IMR-90 (cell line): Measurements from ENCODE around the gene TMPRSS2. TPM values are rescaled to one million over a fixed set of nuclear protein-coding genes. Genes with fewer than 3 reads are reported as not detected.
A peak's percentile ranks its signal among the peaks of the same experiment; 100 is the strongest.

ENCODE experiments used
- ATAC-seq: fragments of 200-7000 bp; cut with Tn5 transposase; 2 replicates; pipeline ENCODE4 v1.9.1; 2020; ENCODE audit warnings: low read depth, mild to moderate bottlenecking, moderate library complexity
- BruUV-seq: library from RNA; stranded (reverse); fragments of 400-500 nt; replicated peaks from 2 replicates; lab custom pipeline; 2021; lab: Mats Ljungman, UMichigan
- CTCF ChIA-PET: fragments of 300-600 bp; formaldehyde crosslinking; extraction: SDS; loops from one replicate; lab custom pipeline; 2021; ENCODE audit warnings: antibody characterized with exemption; lab: Yijun Ruan, JAX
- POLR2A ChIA-PET: fragments of 300-600 bp; sonication (Branson Sonifier 250); formaldehyde crosslinking; loops from one replicate; lab custom pipeline; 2022; ENCODE audit warnings: antibody characterized with exemption; ENCODE audit not compliant: unreplicated experiment; lab: Charles Lee
- DNase-seq: peaks from one replicate; pipeline ENCODE4 v3.0.0; 2013
- H2AFZ ChIP-seq: replicated peaks from 2 replicates; pipeline ENCODE3; 2013; ENCODE audit warnings: low read length, mild to moderate bottlenecking; ENCODE audit not compliant: poor library complexity
- H2AK5ac ChIP-seq: 2 replicates; pipeline ENCODE4 v1.6.1; 2013; ENCODE audit warnings: low read depth, low read length, inconsistent platforms
- H2AK9ac ChIP-seq: replicated peaks from 2 replicates; pipeline ENCODE3; 2013; ENCODE audit warnings: mild to moderate bottlenecking, low read depth, low read length, moderate library complexity; ENCODE audit not compliant: poor library complexity
- H2BK120ac ChIP-seq: 2 replicates; pipeline ENCODE4 v1.6.1; 2013; ENCODE audit warnings: low read depth, low read length, inconsistent platforms
- H2BK15ac ChIP-seq: 3 replicates; pipeline ENCODE4 v1.6.1; 2013; ENCODE audit warnings: low read depth, low read length, inconsistent platforms
- H2BK20ac ChIP-seq: 2 replicates; pipeline ENCODE4 v1.6.1; 2013; ENCODE audit warnings: low read depth, mild to moderate bottlenecking, inconsistent platforms, low read length, moderate library complexity
- H2BK5ac ChIP-seq: 2 replicates; pipeline ENCODE4 v1.6.1; 2013; ENCODE audit warnings: mild to moderate bottlenecking, low read depth, low read length, inconsistent platforms; ENCODE audit not compliant: poor library complexity, severe bottlenecking
- H3K14ac ChIP-seq: replicated peaks from 2 replicates; pipeline ENCODE4 v1.6.1; 2013; ENCODE audit warnings: low read depth, low read length, inconsistent platforms
- H3K18ac ChIP-seq: 2 replicates; pipeline ENCODE4 v1.6.1; 2013; ENCODE audit warnings: low read depth, low read length, control low read depth
- H3K23ac ChIP-seq: 2 replicates; pipeline ENCODE4 v1.6.1; 2013; ENCODE audit warnings: low read depth, low read length, inconsistent platforms
- H3K27ac ChIP-seq: 2 replicates; pipeline ENCODE4 v1.5.1; 2013; ENCODE audit warnings: mild to moderate bottlenecking, control low read depth, low read length; ENCODE audit not compliant: insufficient read depth
- H3K27me3 ChIP-seq: 2 replicates; pipeline ENCODE4 v1.6.1; 2013; ENCODE audit warnings: low read length; ENCODE audit not compliant: control insufficient read depth, insufficient read depth
- H3K36me3 ChIP-seq: 2 replicates; pipeline ENCODE4 v1.6.1; 2013; ENCODE audit warnings: low read length, mixed read lengths; ENCODE audit not compliant: control insufficient read depth, insufficient read depth
- H3K4ac ChIP-seq: 2 replicates; pipeline ENCODE4 v1.6.1; 2013; ENCODE audit warnings: low read depth, low read length, inconsistent platforms
- H3K4me1 ChIP-seq: 2 replicates; pipeline ENCODE4 v1.6.1; 2013; ENCODE audit warnings: low read length, mixed read lengths; ENCODE audit not compliant: control insufficient read depth, insufficient read depth
- H3K4me2 ChIP-seq: 2 replicates; pipeline ENCODE4 v1.6.1; 2013; ENCODE audit warnings: low read depth, mild to moderate bottlenecking, control low read depth, low read length, moderate library complexity
- H3K4me3 ChIP-seq: 2 replicates; pipeline ENCODE4 v1.5.1; 2013; ENCODE audit warnings: low read depth, mild to moderate bottlenecking, control low read depth, low read length, moderate library complexity; ENCODE audit not compliant: insufficient read depth
- H3K56ac ChIP-seq: 2 replicates; pipeline ENCODE4 v1.6.1; 2013; ENCODE audit warnings: low read length, inconsistent platforms; ENCODE audit not compliant: insufficient read depth; ENCODE audit errors: extremely low read depth
- H3K79me1 ChIP-seq, 2 experiments: 2 replicates each; pipeline ENCODE4 v1.6.1; 2013; ENCODE audit warnings: low read length in 2 of 2, inconsistent platforms in 1 of 2, low read depth in 1 of 2
- H3K9ac ChIP-seq: 2 replicates; pipeline ENCODE4 v1.6.1; 2013; ENCODE audit warnings: low read depth, low read length, control low read depth
- H3K9me1 ChIP-seq: 2 replicates; pipeline ENCODE4 v1.6.1; 2013; ENCODE audit warnings: low read length, inconsistent platforms; ENCODE audit not compliant: insufficient read depth
- H3K9me3 ChIP-seq: 2 replicates; pipeline ENCODE4 v1.6.1; 2013; ENCODE audit warnings: low read length; ENCODE audit not compliant: control insufficient read depth, insufficient read depth
- H4K20me1 ChIP-seq: 2 replicates; pipeline ENCODE4 v1.6.1; 2013; ENCODE audit warnings: low read length, inconsistent platforms; ENCODE audit not compliant: insufficient read depth
- H4K5ac ChIP-seq: 2 replicates; pipeline ENCODE4 v1.6.1; 2013; ENCODE audit warnings: mild to moderate bottlenecking, low read depth, low read length, control low read depth
- H4K8ac ChIP-seq, 2 experiments: 2 replicates each; pipeline ENCODE4 v1.6.1; 2013; ENCODE audit warnings: low read depth in 2 of 2, low read length in 2 of 2, control low read depth in 1 of 2, inconsistent platforms in 1 of 2
- H4K91ac ChIP-seq: 2 replicates; pipeline ENCODE4 v1.6.1; 2013; ENCODE audit warnings: low read depth, low read length, inconsistent platforms; ENCODE audit not compliant: insufficient read depth
- BHLHE40 ChIP-seq: fragments of 150-350 bp; IDR thresholded peaks from 2 replicates; pipeline ENCODE4 v1.6.1; 2016; ENCODE audit warnings: mild to moderate bottlenecking, low read depth, low read length
- CEBPB ChIP-seq: IDR thresholded peaks from 2 replicates; pipeline ENCODE4 v1.6.1; 2012; ENCODE audit warnings: low read depth, low read length, improper control_type of control experiment
- CHD1 ChIP-seq: IDR thresholded peaks from 2 replicates; pipeline ENCODE4 v1.6.1; 2012; ENCODE audit warnings: low read depth, low read length, improper control_type of control experiment
- FOS ChIP-seq: fragments of 150-350 bp; IDR thresholded peaks from 2 replicates; pipeline ENCODE4 v1.6.1; 2016; ENCODE audit warnings: low read depth, low read length
- MAFK ChIP-seq: IDR thresholded peaks from 2 replicates; pipeline ENCODE4 v1.6.1; 2012; ENCODE audit warnings: low read depth, low read length, improper control_type of control experiment
- MAZ ChIP-seq: IDR thresholded peaks from 2 replicates; pipeline ENCODE4 v1.6.1; 2012; ENCODE audit warnings: low read depth, mild to moderate bottlenecking, low read length, improper control_type of control experiment, moderate library complexity, borderline replicate concordance
- MXI1 ChIP-seq: IDR thresholded peaks from 2 replicates; pipeline ENCODE4 v1.6.1; 2012; ENCODE audit warnings: low read depth, mild to moderate bottlenecking, low read length, moderate library complexity, borderline replicate concordance
- NFE2L2 ChIP-seq: fragments of 150-350 bp; IDR thresholded peaks from 2 replicates; pipeline ENCODE4 v1.6.1; 2016; ENCODE audit warnings: low read depth, mild to moderate bottlenecking, low read length
- POLR2A ChIP-seq: IDR thresholded peaks from 2 replicates; pipeline ENCODE4 v1.6.1; 2012; ENCODE audit warnings: mild to moderate bottlenecking, low read depth, low read length
- RCOR1 ChIP-seq: IDR thresholded peaks from 2 replicates; pipeline ENCODE4 v1.6.1; 2012; ENCODE audit warnings: mild to moderate bottlenecking, low read length, improper control_type of control experiment; ENCODE audit not compliant: insufficient replicate concordance
- RFX5 ChIP-seq: IDR thresholded peaks from 2 replicates; pipeline ENCODE4 v1.8.0; 2012; ENCODE audit warnings: low read depth, mild to moderate bottlenecking, low read length, moderate library complexity
- SMC3 ChIP-seq: fragments of 150-350 bp; IDR thresholded peaks from 2 replicates; pipeline ENCODE4 v1.6.1; 2016; ENCODE audit warnings: low read depth, mild to moderate bottlenecking, antibody characterized with exemption, low read length, moderate library complexity
- WGBS, 2 experiments: methylation state at CpG; one replicate each; pipeline versions ENCODE4 v1.1.5 to v1.1.7; 2013; ENCODE audit warnings: missing lambda C conversion rate in 2 of 2; ENCODE audit not compliant: insufficient read length in 1 of 2; ENCODE audit errors: extremely low coverage in 2 of 2; 5-methylcytosine and 5-hydroxymethylcytosine counted together
- dilution Hi-C: fragments of 300-500 bp; cut with HindIII; formaldehyde crosslinking; loops from one replicate; pipeline ENCODE4 v1.14.3; 2018; ENCODE audit warnings: low sequenced_read_pairs; ENCODE audit not compliant: unreplicated experiment
- in situ Hi-C: fragments of 300-500 bp; cut with MboI; formaldehyde crosslinking; loops from 3 replicates; pipeline ENCODE4 v1.14.3; 2019; ENCODE audit warnings: low sequenced_read_pairs, inconsistent platforms, mixed read lengths
- intact Hi-C: fragments of 100-400 bp; cut with micrococcal nuclease; formaldehyde crosslinking; loops from 2 replicates; pipeline ENCODE4 v1.10.0; 2022
- polyA plus RNA-seq, 3 experiments: library from polyadenylated mRNA; depleted of rRNA; stranded (reverse); fragments of >200 nt; gene quantifications; 2 replicates each; pipeline ENCODE4 v1.2.3, GENCODE V29; 2012; ENCODE audit warnings: low replicate concordance in 1 of 3
- total RNA-seq: library from RNA; depleted of rRNA; stranded (reverse); fragments of >200 nt; gene quantifications from 2 replicates; pipeline ENCODE4 v1.2.3, GENCODE V29; 2012
- TF ChIP-seq, protein P1 (sequence below): fragments of 150-350 bp; IDR thresholded peaks from 2 replicates; pipeline ENCODE4 v1.6.1; 2017; ENCODE audit warnings: mild to moderate bottlenecking, antibody characterized with exemption, low read length, low read depth
- TF ChIP-seq, protein P2 (sequence below): fragments of 150-350 bp; IDR thresholded peaks from 2 replicates; pipeline ENCODE4 v1.6.1; 2016; ENCODE audit warnings: low read depth, mild to moderate bottlenecking, low read length, moderate library complexity, borderline replicate concordance

TMPRSS2 gene
- total and polyA plus RNA-seq, 2 of the 4 experiments (the other 2 are of a cell fraction) = not detected

DNA sequence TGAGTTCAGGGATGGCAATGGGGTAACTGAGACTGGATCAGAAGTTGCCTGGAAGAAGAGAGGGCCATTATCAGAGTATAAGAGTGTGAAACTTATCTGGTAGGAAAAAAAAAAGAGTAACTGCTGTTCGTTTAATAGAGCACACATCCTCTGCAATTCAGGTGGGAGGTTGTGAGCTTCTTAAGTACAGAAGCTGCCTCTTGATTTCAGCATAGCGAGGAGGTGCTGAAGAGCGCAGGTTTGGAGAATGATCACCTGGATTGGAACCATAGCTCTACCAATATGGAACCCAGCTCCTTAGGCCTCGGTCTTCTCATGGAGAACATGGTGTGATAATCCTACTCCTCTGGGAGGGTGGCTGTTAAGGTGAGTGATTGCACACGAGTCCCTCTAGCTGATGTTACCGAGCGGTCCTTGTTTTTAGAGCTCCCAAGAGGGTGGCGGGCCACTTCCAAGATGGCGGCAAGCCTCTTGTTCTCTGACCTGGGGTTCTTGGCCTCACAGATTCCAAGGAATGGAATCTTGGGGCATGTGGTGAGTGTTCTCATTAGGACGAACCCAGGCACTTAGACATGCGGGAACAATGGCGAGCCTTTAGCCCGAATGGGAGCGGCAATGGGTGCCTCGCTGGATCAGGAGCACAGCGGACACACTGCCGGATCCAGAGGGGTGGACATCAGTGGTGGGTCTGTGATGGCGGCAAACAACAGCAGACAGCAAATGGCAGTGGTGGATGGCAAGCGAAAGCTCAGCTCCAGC lies 85.2 kb downstream of the TMPRSS2 start:
- Histone ChIP-seq H4K8ac (no peak overlapping the region), H3K27ac (no peak overlapping the region), H3K79me1 (no peaks in the 10 kb centered on the region), H3K4me2 (no peak overlapping the region), H3K4ac (no peak overlapping the region), H3K27me3 (peaks cover 13% of the 10 kb centered on the region), H4K20me1 (no peaks in the 10 kb centered on the region), H3K9me1 (peaks cover 3% of the 10 kb centered on the region; the same call in 1 of the 2 replicates), H4K91ac (no peak overlapping the region), H2BK15ac (no peak overlapping the region), H2AFZ (no peak overlapping the region), H3K4me3 (no peak overlapping the region), H2BK20ac (no peak overlapping the region), H4K5ac (no peak overlapping the region), H2AK9ac (peak overlapping the region; percentile 76), H3K56ac (no peak overlapping the region), H2BK120ac (no peak overlapping the region), H3K9me3 (no peaks in the 10 kb centered on the region), H3K23ac (no peak overlapping the region), H2AK5ac (no peak overlapping the region), H3K14ac (no peak overlapping the region), H3K4me1 (no peaks in the 10 kb centered on the region; the same call in 1 of the 2 replicates), H3K9ac (no peak overlapping the region), H3K18ac (no peak overlapping the region), H3K36me3 (no peaks in the 10 kb centered on the region), H2BK5ac (no peak overlapping the region)
- 100% methylated on average over 6 of the region's 19 CpGs; no CpG with 5 or more reads in 1 of the 2 experiments for WGBS, 2 experiments
- intact Hi-C loops (loop anchor here (5.0 kb wide), 1 partner anchor 60 kb away; the partner anchor contains the start of gene MX2), in situ Hi-C loops (no loop called here), dilution Hi-C loops (no loop called here)
- BruUV-seq = no TSS peak
- CTCF ChIA-PET = no interaction called here
- POLR2A ChIA-PET = no interaction called here
- ATAC-seq (no peak), DNase-seq (no peak)
- TF ChIP-seq MAFK (no peak), RCOR1 (no peak), CEBPB (no peak), POLR2A (no peak), MAZ (no peak), SMC3 (no peak), RFX5 (no peak), FOS (no peak), BHLHE40 (no peak), CHD1 (no peak), NFE2L2 (no peak), MXI1 (no peak)
- TF ChIP-seq, protein P1, sequence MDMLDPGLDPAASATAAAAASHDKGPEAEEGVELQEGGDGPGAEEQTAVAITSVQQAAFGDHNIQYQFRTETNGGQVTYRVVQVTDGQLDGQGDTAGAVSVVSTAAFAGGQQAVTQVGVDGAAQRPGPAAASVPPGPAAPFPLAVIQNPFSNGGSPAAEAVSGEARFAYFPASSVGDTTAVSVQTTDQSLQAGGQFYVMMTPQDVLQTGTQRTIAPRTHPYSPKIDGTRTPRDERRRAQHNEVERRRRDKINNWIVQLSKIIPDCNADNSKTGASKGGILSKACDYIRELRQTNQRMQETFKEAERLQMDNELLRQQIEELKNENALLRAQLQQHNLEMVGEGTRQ = no peak
- TF ChIP-seq, protein P2, sequence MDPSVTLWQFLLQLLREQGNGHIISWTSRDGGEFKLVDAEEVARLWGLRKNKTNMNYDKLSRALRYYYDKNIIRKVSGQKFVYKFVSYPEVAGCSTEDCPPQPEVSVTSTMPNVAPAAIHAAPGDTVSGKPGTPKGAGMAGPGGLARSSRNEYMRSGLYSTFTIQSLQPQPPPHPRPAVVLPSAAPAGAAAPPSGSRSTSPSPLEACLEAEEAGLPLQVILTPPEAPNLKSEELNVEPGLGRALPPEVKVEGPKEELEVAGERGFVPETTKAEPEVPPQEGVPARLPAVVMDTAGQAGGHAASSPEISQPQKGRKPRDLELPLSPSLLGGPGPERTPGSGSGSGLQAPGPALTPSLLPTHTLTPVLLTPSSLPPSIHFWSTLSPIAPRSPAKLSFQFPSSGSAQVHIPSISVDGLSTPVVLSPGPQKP = no peak
